ENCODE measurements around the gene SRM.

The SRM gene

DNA sequence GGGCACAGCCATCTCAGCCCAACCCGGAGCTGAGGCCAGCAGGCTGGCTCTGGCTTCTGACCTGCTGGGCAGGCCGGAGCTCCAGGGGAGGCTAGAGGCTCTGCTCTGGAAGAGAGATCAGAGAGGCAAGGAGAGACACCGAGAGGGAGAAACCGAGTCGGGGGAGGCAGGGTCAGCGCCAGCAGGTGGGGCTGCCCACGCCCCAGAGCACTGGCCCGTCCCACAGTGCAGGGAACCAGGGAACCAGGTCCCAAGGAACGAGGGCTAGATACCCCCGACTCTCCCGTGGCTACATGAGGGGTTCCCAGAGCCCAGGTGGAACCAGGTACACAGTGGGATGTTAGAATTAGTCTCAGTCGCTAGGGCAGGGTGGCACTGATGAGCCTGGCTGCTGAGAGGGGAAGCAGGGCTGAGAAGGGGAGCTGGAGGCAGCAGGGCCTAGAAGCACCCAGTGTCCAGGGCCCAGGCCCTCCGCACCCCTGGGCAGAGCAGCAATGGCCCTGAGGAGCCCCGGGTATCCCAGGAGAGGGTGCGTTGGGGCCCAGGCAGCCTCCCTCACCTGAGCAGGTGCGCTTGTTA, 14.9 kb downstream of the SRM start:
- no peaks in the 10 kb centered on the region for H3K36me3 ChIP-seq (ENCODE audit: insufficient read depth, low read length)
- no peak for TF ChIP-seq EZH2 (IDR thresholded peaks at IDR 0.05; ENCODE audit: borderline replicate concordance, low read length)
- TF ChIP-seq, protein P1, sequence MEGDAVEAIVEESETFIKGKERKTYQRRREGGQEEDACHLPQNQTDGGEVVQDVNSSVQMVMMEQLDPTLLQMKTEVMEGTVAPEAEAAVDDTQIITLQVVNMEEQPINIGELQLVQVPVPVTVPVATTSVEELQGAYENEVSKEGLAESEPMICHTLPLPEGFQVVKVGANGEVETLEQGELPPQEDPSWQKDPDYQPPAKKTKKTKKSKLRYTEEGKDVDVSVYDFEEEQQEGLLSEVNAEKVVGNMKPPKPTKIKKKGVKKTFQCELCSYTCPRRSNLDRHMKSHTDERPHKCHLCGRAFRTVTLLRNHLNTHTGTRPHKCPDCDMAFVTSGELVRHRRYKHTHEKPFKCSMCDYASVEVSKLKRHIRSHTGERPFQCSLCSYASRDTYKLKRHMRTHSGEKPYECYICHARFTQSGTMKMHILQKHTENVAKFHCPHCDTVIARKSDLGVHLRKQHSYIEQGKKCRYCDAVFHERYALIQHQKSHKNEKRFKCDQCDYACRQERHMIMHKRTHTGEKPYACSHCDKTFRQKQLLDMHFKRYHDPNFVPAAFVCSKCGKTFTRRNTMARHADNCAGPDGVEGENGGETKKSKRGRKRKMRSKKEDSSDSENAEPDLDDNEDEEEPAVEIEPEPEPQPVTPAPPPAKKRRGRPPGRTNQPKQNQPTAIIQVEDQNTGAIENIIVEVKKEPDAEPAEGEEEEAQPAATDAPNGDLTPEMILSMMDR (IDR thresholded peaks at IDR 0.05; ENCODE audit: low read length), result no peak
- H2AFZ ChIP-seq (ENCODE audit: low read length), result no peak overlapping the region
- no peak overlapping the region for H3K27ac ChIP-seq (ENCODE audit: low read depth, low read length, poor library complexity, severe bottlenecking)
- H3K79me2 ChIP-seq (ENCODE audit: insufficient read depth, low read length), result no peaks in the 10 kb centered on the region
- no peak overlapping the region for H3K9ac ChIP-seq (ENCODE audit: low read length)
- H4K20me1 ChIP-seq (ENCODE audit: insufficient read depth, low read length), result no peaks in the 10 kb centered on the region
- no peak overlapping the region for H3K4me2 ChIP-seq (ENCODE audit: low read length)
- no peaks in the 10 kb centered on the region for H3F3A ChIP-seq (ENCODE audit: insufficient read depth, low read length)
- no peaks in the 10 kb centered on the region for H3K9me3 ChIP-seq (ENCODE audit: low read length)
- H3K4me1 ChIP-seq (ENCODE audit: insufficient read depth, low read length, severe bottlenecking), result no peaks in the 10 kb centered on the region
- no peak overlapping the region for H3K4me3 ChIP-seq (ENCODE audit: low read depth, low read length, poor library complexity, severe bottlenecking)
- H3K27me3 ChIP-seq (ENCODE audit: insufficient read depth, low read length), result no peaks in the 10 kb centered on the region
- H3K9me2 ChIP-seq (ENCODE audit: low read depth, low read length), result no peaks in the 10 kb centered on the region

GRCh38 chr1:11044086-11044848, 15.6 kb downstream of the SRM start:
- no peak overlapping the region for H3K27ac ChIP-seq (ENCODE audit: low read depth, low read length, poor library complexity, severe bottlenecking)
- no peak overlapping the region for H3K4me2 ChIP-seq (ENCODE audit: low read length)
- H3K79me2 ChIP-seq (ENCODE audit: insufficient read depth, low read length), result no peaks in the 10 kb centered on the region
- H3K36me3 ChIP-seq (ENCODE audit: insufficient read depth, low read length), result no peaks in the 10 kb centered on the region
- H3K4me3 ChIP-seq (ENCODE audit: low read depth, low read length, poor library complexity, severe bottlenecking), result no peak overlapping the region
- no peak overlapping the region for H2AFZ ChIP-seq (ENCODE audit: low read length)
- no peaks in the 10 kb centered on the region for H3K9me3 ChIP-seq (ENCODE audit: low read length)
- H3F3A ChIP-seq (ENCODE audit: insufficient read depth, low read length), result no peaks in the 10 kb centered on the region
- TF ChIP-seq, protein P1 (IDR thresholded peaks at IDR 0.05; ENCODE audit: low read length), result no peak
- no peak for TF ChIP-seq EZH2 (IDR thresholded peaks at IDR 0.05; ENCODE audit: borderline replicate concordance, low read length)
- no peaks in the 10 kb centered on the region for H3K27me3 ChIP-seq (ENCODE audit: insufficient read depth, low read length)
- H3K4me1 ChIP-seq (ENCODE audit: insufficient read depth, low read length, severe bottlenecking), result no peaks in the 10 kb centered on the region
- H3K9ac ChIP-seq (ENCODE audit: low read length), result no peak overlapping the region
- H4K20me1 ChIP-seq (ENCODE audit: insufficient read depth, low read length), result no peaks in the 10 kb centered on the region
- H3K9me2 ChIP-seq (ENCODE audit: low read depth, low read length), result no peaks in the 10 kb centered on the region

DNA sequence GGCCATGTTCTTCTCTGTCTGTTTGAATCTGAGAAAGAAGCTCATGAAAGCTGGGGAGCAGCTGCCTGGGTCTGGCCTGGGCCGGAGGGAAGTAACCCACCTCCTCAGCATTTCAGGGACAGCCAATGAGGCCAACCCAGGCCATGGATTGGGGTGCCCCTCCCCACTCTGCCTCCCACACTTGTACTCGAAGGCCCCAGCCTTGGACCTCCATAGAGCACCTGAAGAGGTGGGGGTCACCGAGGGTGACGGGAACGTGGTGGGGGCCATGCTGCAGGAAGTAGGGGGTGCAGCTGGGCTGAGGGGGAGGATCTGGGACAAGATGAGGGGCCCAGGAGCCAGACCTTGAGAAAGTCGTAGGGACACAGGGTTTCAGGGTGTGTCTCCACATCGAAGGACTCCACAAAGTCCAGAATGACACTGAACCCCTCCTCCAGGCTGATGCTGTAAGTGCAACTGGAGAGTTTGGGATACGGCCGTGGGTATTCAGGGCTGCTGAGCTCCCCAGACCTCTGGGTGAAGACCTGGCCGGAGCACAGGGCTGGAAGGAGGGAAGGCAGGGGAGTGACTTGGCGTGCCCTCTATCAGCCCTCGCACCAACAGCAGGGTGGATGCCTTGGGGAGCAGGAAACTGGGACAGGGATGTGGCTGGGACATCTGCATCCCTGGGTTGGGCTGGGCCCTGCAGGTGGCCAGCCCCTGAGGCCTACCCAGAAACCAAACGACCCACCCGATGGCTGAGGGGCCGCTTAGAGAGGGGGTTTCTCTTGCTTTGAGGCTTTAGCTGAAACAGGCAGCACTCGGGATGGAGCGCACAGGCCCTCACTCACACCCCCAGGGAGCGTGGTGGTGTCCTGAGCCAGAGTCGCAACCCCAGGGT, 16.6 kb downstream of the SRM start:
- no peaks in the 10 kb centered on the region for H3K9me3 ChIP-seq (ENCODE audit: low read length)
- no peaks in the 10 kb centered on the region for H3K27me3 ChIP-seq (ENCODE audit: insufficient read depth, low read length)
- H3K9me2 ChIP-seq (ENCODE audit: low read depth, low read length), result no peaks in the 10 kb centered on the region
- H4K20me1 ChIP-seq (ENCODE audit: insufficient read depth, low read length), result no peaks in the 10 kb centered on the region
- no peaks in the 10 kb centered on the region for H3K36me3 ChIP-seq (ENCODE audit: insufficient read depth, low read length)
- H3F3A ChIP-seq (ENCODE audit: insufficient read depth, low read length), result no peaks in the 10 kb centered on the region
- H3K4me1 ChIP-seq (ENCODE audit: insufficient read depth, low read length, severe bottlenecking), result no peaks in the 10 kb centered on the region
- H2AFZ ChIP-seq (ENCODE audit: low read length), result no peak overlapping the region
- no peak overlapping the region for H3K4me2 ChIP-seq (ENCODE audit: low read length)
- H3K9ac ChIP-seq (ENCODE audit: low read length), result no peak overlapping the region
- no peaks in the 10 kb centered on the region for H3K79me2 ChIP-seq (ENCODE audit: insufficient read depth, low read length)
- H3K4me3 ChIP-seq (ENCODE audit: low read depth, low read length, poor library complexity, severe bottlenecking), result no peak overlapping the region
- no peak for TF ChIP-seq EZH2 (IDR thresholded peaks at IDR 0.05; ENCODE audit: borderline replicate concordance, low read length)
- TF ChIP-seq, protein P1 (IDR thresholded peaks at IDR 0.05; ENCODE audit: low read length), result no peak
- H3K27ac ChIP-seq (ENCODE audit: low read depth, low read length, poor library complexity, severe bottlenecking), result no peak overlapping the region
